ENCODE data around the gene UBE2M. TPM values are rescaled to one million over a fixed set of nuclear protein-coding genes. Genes with fewer than 3 reads are reported as not detected.
A peak's percentile ranks its signal among the peaks of the same experiment; 100 is the strongest.
"Not testable (repeated sequence)": the region's sequence is repeated elsewhere in the genome, so short reads cannot be mapped to it uniquely, and the experiment has no call there.

UBE2M gene
- polyA plus RNA-seq, 2 of the 4 experiments (the other 2 are of a cell fraction) = 139 to 190 TPM

- H3K4me2 ChIP-seq = no peak overlapping the region
- H3K4me3 ChIP-seq = no peak overlapping the region
- ChIA-PET POLR2A (interaction anchor here (1.0 kb wide), 1 partner anchor 36 kb away, joined by 3 read pairs; the partner anchor contains the start of gene TRIM28), CTCF (interaction anchor here (1.3 to 5.8 kb wide), 2 partner anchors 60 to 65 kb away, joined by 4 to 39 read pairs; partner anchors contain the start of gene ZBTB45)
- H3K4me1 ChIP-seq = peaks cover under 1% of the 10 kb centered on the region
- ATAC-seq = no peak
- DNase-seq (ENCODE audit: low read depth in 1 of 2, low spot score in 1 of 2) = no peak
- WGBS (ENCODE audit: missing lambda C conversion rate) = 94% methylated on average over 8 of the region's 8 CpGs
- FAIRE-seq = no peak
- TF ChIP-seq NPAS2 (CRISPR knock-in tag; IDR thresholded peaks at IDR 0.05; ENCODE audit: borderline replicate concordance) = no peak
- TF ChIP-seq HOXA7 (CRISPR knock-in tag; IDR thresholded peaks at IDR 0.05) = no peak
- no peak for TF ChIP-seq RARB (CRISPR knock-in tag; IDR thresholded peaks at IDR 0.05)
- no peak for TF ChIP-seq ZSCAN20 (CRISPR knock-in tag; IDR thresholded peaks at IDR 0.05)
- TF ChIP-seq HEYL (CRISPR knock-in tag; IDR thresholded peaks at IDR 0.05) = no peak
- TF ChIP-seq JUNB (IDR thresholded peaks at IDR 0.05) = no peak
- TF ChIP-seq CHD4 (IDR thresholded peaks at IDR 0.05; ENCODE audit: borderline replicate concordance) = no peak
- H3K27ac ChIP-seq = no peak overlapping the region
- H3K9me3 ChIP-seq = no peaks in the 10 kb centered on the region
These were observed 21.2 kb upstream of the UBE2M start for GRCh38 chr19:58579473-58580142.

- Histone ChIP-seq H3K4me2 (no peak overlapping the region), H3K27ac (no peak overlapping the region), H3K9me3 (no peaks in the 10 kb centered on the region), H3K4me3 (no peak overlapping the region), H3K4me1 (peaks cover 7% of the 10 kb centered on the region)
- CTCF ChIA-PET = interaction anchor here (5.8 kb wide), 1 partner anchor 59 kb away, joined by 39 read pairs; the partner anchor contains the start of gene ZBTB45
- FAIRE-seq (no peak), DNase-seq (ENCODE audit: low read depth in 1 of 2, low spot score in 1 of 2) (no peak), ATAC-seq (no peak)
- POLR2A ChIA-PET = no interaction called here
- no peak for TF ChIP-seq HOXB13 (CRISPR knock-in tag; IDR thresholded peaks at IDR 0.05; ENCODE audit: low read depth)
- 95% methylated on average over 11 of the region's 11 CpGs for WGBS (ENCODE audit: missing lambda C conversion rate)
These were observed 19.9 kb upstream of the UBE2M start for GRCh38 chr19:58578012-58578925.

GRCh38 chr19:58577581-58577980 lies 19.2 kb upstream of the UBE2M start:
- H3K27ac ChIP-seq; H3K4me3 ChIP-seq; DNase-seq (ENCODE audit: low read depth in 1 of 2, low spot score in 1 of 2); POLR2A ChIA-PET; H3K4me1 ChIP-seq; H3K4me2 ChIP-seq; ATAC-seq; FAIRE-seq; H3K9me3 ChIP-seq: not testable (repeated sequence)
- WGBS (ENCODE audit: missing lambda C conversion rate) = 100% methylated on average over 2 of the region's 2 CpGs
- CTCF ChIA-PET = interaction anchor here (5.8 kb wide), 1 partner anchor 58 kb away, joined by 39 read pairs; the partner anchor contains the start of gene ZBTB45

- ChIA-PET CTCF (interaction anchor here (0.6 to 5.8 kb wide), 4 partner anchors 9 to 168 kb away, joined by 3 to 39 read pairs (median 4); partner anchors contain the start of gene ZBTB45), POLR2A (interaction anchor here (0.7 to 2.6 kb wide), 11 partner anchors 8 to 213 kb away, joined by 3 to 34 read pairs (median 4); partner anchors contain the start of genes CHMP2A, TRIM28, UBE2M and ZBTB45)
- Histone ChIP-seq H3K27ac (peak overlapping the region; percentile 91), H3K9me3 (no peaks in the 10 kb centered on the region), H3K4me2 (peak overlapping the region; percentile 92), H3K4me3 (peak overlapping the region; percentile 67), H3K4me1 (peaks cover 15% of the 10 kb centered on the region)
- peak; percentile 18 for FAIRE-seq
- peak; percentile 93 to 95 for DNase-seq (ENCODE audit: low read depth in 1 of 2, low spot score in 1 of 2)
- peak; percentile 70 to 77 for ATAC-seq
- under 1% methylated on average over 49 of the region's 66 CpGs for WGBS (ENCODE audit: missing lambda C conversion rate)
- TF ChIP-seq MAFK (IDR thresholded peaks at IDR 0.05; ENCODE audit: partially characterized antibody) (no peak), HOXA7 (CRISPR knock-in tag; IDR thresholded peaks at IDR 0.05) (peak; percentile 84), REST (IDR thresholded peaks at IDR 0.05) (peak; percentile 13; the same call in 1 of the 2 replicates), TP53 (CRISPR knock-in tag; IDR thresholded peaks at IDR 0.05) (peak; percentile 77; the same call in 1 of the 2 replicates), ZSCAN20 (CRISPR knock-in tag; IDR thresholded peaks at IDR 0.05) (no peak), BHLHE40 (IDR thresholded peaks at IDR 0.05; ENCODE audit: low read depth, low read length) (no peak), E2F6 (IDR thresholded peaks at IDR 0.05; ENCODE audit: borderline replicate concordance, low read depth) (peak; percentile 88; the same call in 1 of the 2 replicates), USF2 (IDR thresholded peaks at IDR 0.05) (peak; percentile 59), POLR2A (IDR thresholded peaks at IDR 0.05; ENCODE audit: low read length) (peak; percentile 82), GATA3 (IDR thresholded peaks at IDR 0.05; ENCODE audit: borderline replicate concordance) (peak; percentile 28; the same call in 1 of the 2 replicates), PBX3 (IDR thresholded peaks at IDR 0.05) (0 out of 2 replicates have a peak, but pooled peaks have one; percentile 21), CHD2 (IDR thresholded peaks at IDR 0.05; ENCODE audit: low read length, partially characterized antibody) (no peak)
These were observed 17.0 kb upstream of the UBE2M start for GRCh38 chr19:58575183-58576041.
